Urothelium cell line (cell line): ENCODE data around the gene MRPL1.

Source experiments
- DNase-seq: peaks from one replicate; pipeline ENCODE4 v3.0.0; 2011; ENCODE audit warnings: low spot score, mixed read lengths
- FAIRE-seq: peaks from 2 replicates; lab custom pipeline; 2011; peaks lifted over from hg19 to GRCh38; lab: Jason Lieb, UNC

The MRPL1 gene

GRCh38 chr4:77862478-77863216 is at the start of gene MRPL1:
Gene MRPL1, plus strand, starts transcription at chr4:77862830. Its CDS starts 19 bp downstream, at chr4:77862849.
- peak; percentile 80 for FAIRE-seq
- peak; percentile 88 for DNase-seq

- FAIRE-seq (no peak), DNase-seq (no peak)
These were observed 47.0 kb upstream of the MRPL1 start for GRCh38 chr4:77815636-77816035.

DNA sequence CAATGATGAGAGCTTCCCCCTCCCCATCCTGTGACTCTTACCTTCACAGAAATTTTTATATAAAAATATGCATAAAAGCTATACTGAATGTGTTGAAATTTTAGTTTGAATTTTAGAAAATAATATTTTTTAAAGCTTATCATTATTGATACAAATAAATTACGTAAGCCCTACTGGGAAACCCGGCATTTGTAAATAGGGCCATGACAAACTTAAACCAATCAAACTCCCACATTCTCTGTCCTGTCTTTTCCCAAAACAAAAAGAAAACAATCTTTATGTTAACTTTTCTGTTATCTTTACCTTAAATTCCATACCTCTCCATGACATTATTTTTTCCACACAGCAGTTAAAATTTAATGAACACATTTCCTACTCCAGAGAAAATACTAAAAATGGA is 46.1 kb upstream of the MRPL1 start:
- DNase-seq (no peak), FAIRE-seq (no peak)

DNA sequence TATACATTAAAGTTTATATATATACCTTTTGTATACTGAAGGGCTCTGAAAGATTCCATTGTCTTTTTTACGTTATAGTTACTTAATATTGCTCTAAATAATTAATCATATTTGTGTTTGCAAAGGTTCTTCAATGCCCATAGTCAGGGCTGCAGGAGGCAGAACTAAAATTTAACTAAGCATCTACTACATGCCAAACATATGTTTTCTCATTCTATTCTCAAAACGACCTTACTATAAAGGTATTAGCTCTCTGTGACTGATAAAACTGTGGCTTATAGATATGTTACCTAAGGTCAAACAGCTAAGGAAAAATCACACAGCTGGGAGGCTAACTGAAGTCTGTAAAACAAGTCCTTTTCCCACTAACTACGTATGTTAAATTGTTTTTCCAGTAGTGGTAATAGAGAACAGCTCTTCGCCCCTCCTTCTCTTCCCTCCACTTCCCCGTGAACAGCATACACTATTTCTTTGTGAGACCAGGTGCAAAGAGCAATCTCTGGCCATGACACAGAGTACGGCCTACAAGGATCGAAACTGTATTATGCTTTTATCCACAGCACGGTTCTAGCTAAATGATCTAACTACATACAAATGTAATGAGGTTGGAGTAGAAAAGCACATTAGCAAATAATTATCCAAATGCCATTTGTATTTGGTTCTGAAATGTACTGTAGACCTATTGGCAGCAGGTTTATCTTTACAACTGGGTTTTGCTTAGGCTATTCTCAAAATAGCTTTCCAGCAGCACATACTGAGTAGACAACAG is 45.1 kb upstream of the MRPL1 start:
- DNase-seq (no peak), FAIRE-seq (no peak)

GRCh38 chr4:77818073-77818601 is 44.5 kb upstream of the MRPL1 start:
- DNase-seq (peak; percentile 81), FAIRE-seq (no peak)

DNA sequence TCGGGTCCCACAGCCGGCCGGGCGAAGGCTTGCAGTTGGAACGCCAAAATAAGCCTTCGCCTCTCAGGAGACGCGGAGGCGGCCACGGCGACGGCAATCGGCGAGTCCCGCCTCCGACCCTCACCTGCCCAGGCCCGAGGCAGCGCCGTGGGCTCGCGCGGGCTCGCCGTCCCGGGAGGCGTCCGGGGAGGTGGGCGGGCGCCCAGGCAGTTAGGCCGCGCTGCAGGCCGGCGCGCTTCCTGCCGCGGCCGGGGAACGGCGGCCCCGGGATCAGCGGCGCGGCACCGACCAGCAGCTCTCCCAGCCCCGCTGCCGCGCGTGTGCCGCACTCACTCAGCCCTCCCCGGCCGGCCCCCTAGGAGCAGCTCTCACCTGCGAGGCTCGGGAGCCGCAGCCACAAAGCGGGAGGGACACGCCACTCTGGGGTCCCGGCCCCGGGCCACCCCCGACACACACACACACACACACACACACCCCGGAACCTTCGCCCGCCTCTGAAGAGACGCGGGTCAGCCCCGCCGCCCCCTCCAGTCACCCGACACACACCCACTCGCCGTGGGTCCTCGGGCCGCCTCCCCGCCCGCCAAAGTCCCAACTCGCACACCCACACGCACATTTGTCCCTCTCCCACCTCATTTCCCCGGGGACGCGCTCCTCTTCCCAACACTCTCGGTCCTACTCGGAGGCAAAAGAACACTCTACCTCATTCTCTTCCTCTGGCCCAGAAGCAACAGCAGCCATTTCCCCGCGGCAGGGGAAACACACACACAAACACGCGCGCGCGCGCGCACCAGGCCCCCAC is 43.8 kb upstream of the MRPL1 start, which contains the start of gene CNOT6L:
Gene CNOT6L, minus strand, starts transcription at position 767 of the 802 bp plus-strand sequence. Its CDS starts 60 bp downstream, at position 707.
- FAIRE-seq, result peak; percentile 17
- DNase-seq, result peak; percentile 67

DNA sequence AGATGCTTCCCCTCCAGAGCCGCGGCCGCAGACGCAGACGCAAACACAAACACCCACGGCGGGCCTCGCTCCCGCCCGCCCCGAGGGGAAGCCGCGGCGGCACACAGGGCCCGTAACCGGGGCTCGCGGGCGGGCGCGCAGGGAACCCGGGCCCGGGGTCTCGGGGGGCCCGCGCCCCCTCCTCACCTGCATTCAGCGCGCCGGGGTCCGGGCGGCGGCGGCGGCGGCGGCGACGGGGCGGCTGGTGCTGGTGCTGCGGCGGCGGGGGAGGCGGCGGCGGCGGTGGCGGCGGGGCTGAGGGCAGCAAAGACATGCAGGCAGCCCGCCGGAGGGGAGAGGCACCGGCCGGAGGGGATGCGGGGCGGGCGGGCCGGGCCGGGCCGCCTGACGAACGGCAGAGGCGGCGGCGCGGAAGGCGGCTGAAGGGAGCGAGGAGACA is 43.2 kb upstream of the MRPL1 start:
- DNase-seq, result no peak

GRCh38 chr4:77819843-77820648 is 42.6 kb upstream of the MRPL1 start:
- FAIRE-seq, result peak; percentile 74

More for the DNA sequence above, 43.2 kb upstream of the MRPL1 start:
- FAIRE-seq, result no peak

DNA sequence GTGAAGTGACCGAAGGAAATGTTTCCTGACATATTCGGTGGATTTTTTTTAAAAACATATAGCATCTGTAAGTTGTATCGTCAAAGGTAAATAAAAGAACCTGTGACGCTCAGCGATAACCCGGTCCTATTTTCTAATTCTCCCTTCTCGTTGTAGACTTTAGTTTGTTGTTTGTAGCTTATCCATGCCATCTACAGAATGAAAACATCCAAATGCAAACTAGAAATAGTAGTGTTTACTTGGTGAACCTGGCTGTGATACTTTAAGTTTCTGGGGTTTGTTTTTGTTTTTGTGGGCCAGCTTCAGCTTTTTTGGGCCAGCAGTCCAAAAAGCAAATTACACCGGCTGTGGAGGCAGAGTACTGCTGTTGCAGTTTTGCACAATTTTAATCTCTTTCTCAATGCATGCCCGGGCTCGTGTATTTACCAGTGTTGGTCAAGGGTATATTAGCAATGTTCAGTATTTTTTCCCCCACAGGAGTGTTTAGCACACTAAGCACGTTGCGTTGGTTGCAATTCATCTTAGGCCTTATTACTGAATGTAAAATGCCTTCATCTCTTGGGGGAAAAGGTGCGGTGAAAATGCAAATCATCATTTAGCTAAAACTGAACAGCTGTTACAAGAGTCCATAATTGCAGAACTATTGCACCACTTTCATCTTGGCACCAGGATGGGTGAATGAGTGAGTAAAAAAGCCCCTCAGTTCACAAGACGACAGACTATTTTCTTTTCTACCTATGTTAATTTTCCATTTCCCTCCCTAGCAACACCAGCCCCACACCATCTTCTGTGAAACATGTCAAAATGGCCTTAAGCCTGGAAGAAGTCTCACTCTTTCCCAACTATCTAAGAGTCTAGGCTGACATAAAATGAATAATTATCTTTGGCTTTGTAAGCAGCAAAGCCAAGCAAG is 41.7 kb upstream of the MRPL1 start:
- DNase-seq (no peak), FAIRE-seq (no peak)

More at GRCh38 chr4:77819843-77820648, 42.6 kb upstream of the MRPL1 start:
- DNase-seq, result peak; percentile 91

- DNase-seq, result no peak
- no peak for FAIRE-seq
These were observed 40.9 kb upstream of the MRPL1 start for GRCh38 chr4:77821775-77822174.

DNA sequence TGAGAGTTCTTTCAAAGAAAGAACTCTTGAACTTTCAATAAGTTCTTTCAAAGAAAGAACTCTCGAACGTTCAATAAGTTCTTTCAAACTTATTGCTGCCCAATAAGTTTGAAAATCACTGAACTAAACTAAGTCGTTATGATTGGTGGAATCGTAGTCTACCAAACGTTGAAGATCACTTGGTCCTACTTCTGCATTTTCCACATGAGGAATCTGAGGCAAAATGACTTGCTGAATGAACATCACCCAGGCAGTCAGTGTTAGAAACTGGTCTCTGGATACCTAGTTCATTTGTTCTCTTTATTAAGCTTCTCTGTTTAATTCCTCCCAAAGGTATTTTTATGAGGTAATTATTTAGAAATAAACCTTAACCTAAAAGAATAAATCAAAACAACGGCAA is 36.4 kb upstream of the MRPL1 start:
- no peak for FAIRE-seq
- no peak for DNase-seq

DNA sequence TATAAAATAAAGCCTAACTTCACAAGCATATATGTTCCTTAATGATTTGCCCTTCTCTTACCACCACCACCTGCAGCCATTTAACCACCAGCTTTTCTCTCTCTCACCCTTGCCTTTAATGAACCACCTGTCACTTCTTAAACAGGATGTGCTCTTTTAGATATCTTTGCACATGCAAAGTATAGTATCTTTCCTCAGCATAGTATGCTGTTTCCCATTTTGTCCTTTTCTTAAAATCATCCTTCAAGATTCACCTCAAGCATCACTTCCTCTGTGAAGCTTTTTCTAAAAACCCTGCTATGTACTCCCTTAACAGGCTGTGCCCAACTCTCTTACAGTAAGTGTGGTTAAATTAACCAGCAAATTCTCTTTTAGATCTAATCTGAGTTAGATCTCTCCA is 35.3 kb upstream of the MRPL1 start:
- FAIRE-seq (no peak), DNase-seq (no peak)

DNA sequence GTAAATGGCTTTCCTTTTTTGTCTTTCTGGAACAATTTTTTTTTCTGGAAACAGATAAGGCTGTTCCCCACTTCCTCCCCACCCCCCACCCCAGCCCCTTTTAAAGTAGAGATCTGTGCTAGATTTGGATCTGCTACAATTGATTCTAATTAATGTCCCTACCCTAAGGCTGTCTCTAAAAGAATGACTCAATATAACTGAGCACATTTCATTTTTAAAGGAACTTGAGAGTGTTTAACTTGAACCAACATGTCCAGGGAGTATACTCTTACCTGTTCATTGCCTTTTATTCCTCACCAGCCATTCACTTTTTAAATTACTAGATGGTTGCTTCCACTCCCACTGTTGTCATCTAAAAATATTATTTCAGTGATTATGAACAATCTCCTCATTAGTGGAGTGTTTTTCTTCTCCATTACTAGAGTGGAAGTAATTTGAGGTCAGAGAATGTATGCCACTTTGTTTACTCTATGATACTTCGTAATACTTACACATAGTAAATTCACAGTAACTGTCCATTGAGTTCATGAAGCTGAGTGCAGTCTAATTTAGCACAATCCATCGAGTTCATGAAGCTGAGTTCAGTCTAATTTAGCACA is 29.4 kb upstream of the MRPL1 start:
- no peak for DNase-seq
- no peak for FAIRE-seq

- no peak for DNase-seq
- FAIRE-seq, result no peak
These were observed 28.2 kb upstream of the MRPL1 start for GRCh38 chr4:77834403-77834802.

- DNase-seq (no peak), FAIRE-seq (no peak)
These were observed 19.0 kb upstream of the MRPL1 start for GRCh38 chr4:77843628-77844027.

GRCh38 chr4:77844363-77844762 is 18.3 kb upstream of the MRPL1 start:
- FAIRE-seq (no peak), DNase-seq (no peak)

DNA sequence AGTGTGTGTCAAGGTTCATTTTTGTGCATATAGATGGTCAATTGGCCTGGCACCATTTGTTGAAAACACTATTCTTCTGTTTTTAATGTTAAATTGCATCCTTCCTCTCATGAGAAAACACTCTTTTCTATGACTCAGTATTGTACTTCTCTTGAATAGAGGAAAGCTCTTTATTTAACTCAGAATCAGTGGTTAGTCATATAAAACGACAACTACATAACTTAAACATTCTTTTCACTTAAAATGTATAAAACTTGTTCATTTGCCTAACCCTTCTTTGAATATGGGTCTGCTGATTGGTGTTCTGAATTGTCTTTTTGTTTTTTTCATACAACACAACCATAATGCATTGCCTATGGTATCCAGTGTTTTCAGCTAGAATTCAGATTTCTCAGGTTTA is 17.2 kb upstream of the MRPL1 start:
- FAIRE-seq, result no peak
- no peak for DNase-seq

- FAIRE-seq (no peak), DNase-seq (no peak)
These were observed 16.7 kb upstream of the MRPL1 start for GRCh38 chr4:77845929-77846328.

DNA sequence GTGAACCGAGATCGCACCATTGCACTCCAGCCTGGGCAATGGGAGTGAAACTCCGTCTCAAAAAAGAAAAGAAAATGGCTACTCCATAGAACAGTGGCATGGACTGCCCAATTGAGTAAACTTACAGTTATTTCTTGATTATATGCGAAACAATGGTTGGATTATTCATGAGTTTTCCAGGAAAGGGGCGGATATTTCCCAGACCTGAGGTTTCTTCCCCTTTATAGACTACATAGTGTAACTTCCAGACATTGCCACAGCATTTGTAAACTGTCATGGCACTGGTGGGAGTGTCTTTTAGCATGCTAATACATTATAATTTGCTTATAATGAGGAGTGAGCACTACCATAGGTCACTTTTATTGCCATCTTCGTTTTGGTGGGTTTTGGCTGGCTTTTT is 14.1 kb upstream of the MRPL1 start:
- FAIRE-seq, result no peak
- DNase-seq, result no peak
